WERI-Rb-1 (cell line): ENCODE measurements around the gene ZIC4.

Experiments used
- DNase-seq: peaks from one replicate; pipeline ENCODE4 v3.0.0-alpha.2; 2020
- H3K27ac ChIP-seq: fragments of 250-450 bp; sonication (Bioruptor Pico); 2 replicates; pipeline ENCODE4 v1.5.1; 2020; ENCODE audit warnings: mild to moderate bottlenecking, moderate library complexity
- H3K27me3 ChIP-seq: fragments of 250-450 bp; sonication (Bioruptor Pico); 2 replicates; pipeline ENCODE4 v1.5.1; 2021; ENCODE audit warnings: mild to moderate bottlenecking, low read depth, moderate library complexity; ENCODE audit not compliant: insufficient read depth, severe bottlenecking
- H3K36me3 ChIP-seq: fragments of 250-450 bp; sonication (Bioruptor Pico); 2 replicates; pipeline ENCODE4 v1.5.1; 2020; ENCODE audit warnings: mild to moderate bottlenecking, moderate library complexity
- H3K4me3 ChIP-seq: 2 replicates; pipeline ENCODE4 v1.5.1; 2011; ENCODE audit warnings: low read depth, mild to moderate bottlenecking, control low read depth, low read length
- H3K9me3 ChIP-seq: fragments of 250-450 bp; sonication (Bioruptor Pico); 2 replicates; pipeline ENCODE4 v1.5.1; 2021; ENCODE audit warnings: mild to moderate bottlenecking, moderate library complexity; ENCODE audit not compliant: severe bottlenecking
- TF ChIP-seq, protein P1 (sequence below): IDR thresholded peaks from 2 replicates; pipeline ENCODE4 v1.5.1; 2011; ENCODE audit warnings: low read depth, mild to moderate bottlenecking, control low read depth, inconsistent platforms, low read length

Gene ZIC4

DNA sequence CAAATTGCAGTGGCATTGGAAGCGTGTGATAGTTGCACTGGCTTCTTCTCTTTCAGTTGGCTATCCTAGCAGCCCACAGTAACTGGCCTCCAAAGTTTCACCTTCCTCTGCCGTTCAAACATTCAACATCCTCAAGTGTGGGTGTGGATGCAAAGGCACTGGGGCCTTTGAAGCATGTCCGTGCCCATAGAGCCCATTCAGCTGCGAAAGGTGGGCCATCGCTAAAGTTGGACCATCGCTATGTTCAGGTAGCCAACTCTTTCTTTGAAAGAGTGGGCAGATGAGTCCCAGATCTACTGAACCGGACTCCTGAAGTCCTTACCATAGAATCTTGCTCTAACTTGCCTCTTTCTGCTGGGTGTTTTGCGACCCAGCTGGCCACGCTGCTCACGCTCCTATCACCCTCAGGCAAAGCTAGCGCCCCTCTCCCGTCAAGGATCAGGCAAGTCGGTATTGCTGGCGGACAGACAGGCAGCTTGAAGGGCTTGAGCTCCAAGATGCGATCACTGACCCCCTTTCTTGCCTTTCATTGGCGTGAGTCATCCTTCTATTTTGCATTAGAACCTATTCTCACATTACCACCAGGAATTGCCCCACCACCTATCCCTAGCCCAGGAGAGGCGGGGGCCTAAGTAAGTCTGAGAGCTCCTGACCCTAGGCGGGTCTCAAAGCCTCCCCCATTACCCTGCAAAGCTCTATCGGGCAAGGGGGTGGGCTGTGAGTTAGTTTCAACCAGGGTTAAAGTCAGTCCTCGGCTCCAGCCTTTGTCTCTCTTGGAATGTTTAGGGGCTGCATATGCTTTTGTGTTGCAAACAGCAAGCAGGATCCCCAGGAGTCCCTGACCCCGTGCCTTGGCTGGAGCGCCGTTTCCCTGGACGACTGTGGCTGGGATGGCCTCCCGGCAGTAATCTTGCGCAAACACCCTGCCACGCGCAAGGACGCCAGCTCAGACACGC is 28.7 kb downstream of the ZIC4 start:
- no peak overlapping the region for H3K27ac ChIP-seq
- TF ChIP-seq, protein P1, sequence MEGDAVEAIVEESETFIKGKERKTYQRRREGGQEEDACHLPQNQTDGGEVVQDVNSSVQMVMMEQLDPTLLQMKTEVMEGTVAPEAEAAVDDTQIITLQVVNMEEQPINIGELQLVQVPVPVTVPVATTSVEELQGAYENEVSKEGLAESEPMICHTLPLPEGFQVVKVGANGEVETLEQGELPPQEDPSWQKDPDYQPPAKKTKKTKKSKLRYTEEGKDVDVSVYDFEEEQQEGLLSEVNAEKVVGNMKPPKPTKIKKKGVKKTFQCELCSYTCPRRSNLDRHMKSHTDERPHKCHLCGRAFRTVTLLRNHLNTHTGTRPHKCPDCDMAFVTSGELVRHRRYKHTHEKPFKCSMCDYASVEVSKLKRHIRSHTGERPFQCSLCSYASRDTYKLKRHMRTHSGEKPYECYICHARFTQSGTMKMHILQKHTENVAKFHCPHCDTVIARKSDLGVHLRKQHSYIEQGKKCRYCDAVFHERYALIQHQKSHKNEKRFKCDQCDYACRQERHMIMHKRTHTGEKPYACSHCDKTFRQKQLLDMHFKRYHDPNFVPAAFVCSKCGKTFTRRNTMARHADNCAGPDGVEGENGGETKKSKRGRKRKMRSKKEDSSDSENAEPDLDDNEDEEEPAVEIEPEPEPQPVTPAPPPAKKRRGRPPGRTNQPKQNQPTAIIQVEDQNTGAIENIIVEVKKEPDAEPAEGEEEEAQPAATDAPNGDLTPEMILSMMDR, result no peak
- H3K36me3 ChIP-seq, result no peaks in the 10 kb centered on the region
- no peak for DNase-seq
- H3K27me3 ChIP-seq, result no peaks in the 10 kb centered on the region
- no peaks in the 10 kb centered on the region for H3K9me3 ChIP-seq
- H3K4me3 ChIP-seq, result no peak overlapping the region

DNA sequence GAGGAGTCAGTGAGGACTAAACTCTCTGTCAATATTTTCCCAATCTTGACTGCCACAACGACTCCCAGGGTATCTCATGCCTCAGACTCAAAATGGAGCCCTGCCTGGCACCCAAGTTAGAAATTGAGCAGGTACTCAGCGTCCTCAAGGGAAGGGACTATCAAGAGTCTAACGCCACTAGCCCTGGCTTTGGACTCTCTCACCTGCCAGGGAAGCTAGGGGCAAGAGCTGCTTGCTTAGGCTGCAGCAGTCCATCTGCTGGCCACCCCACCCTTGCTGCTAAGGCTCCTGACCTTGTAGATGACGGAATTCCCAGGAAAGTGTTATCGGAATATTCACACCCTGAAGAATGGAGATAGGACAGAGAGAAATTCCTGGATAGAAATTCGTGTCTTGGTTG is 33.0 kb downstream of the ZIC4 start:
- Histone ChIP-seq H3K27me3 (peaks cover 11% of the 10 kb centered on the region), H3K4me3 (no peak overlapping the region), H3K9me3 (no peaks in the 10 kb centered on the region), H3K36me3 (no peaks in the 10 kb centered on the region), H3K27ac (no peak overlapping the region)
- DNase-seq, result no peak
- TF ChIP-seq, protein P1, result no peak

DNA sequence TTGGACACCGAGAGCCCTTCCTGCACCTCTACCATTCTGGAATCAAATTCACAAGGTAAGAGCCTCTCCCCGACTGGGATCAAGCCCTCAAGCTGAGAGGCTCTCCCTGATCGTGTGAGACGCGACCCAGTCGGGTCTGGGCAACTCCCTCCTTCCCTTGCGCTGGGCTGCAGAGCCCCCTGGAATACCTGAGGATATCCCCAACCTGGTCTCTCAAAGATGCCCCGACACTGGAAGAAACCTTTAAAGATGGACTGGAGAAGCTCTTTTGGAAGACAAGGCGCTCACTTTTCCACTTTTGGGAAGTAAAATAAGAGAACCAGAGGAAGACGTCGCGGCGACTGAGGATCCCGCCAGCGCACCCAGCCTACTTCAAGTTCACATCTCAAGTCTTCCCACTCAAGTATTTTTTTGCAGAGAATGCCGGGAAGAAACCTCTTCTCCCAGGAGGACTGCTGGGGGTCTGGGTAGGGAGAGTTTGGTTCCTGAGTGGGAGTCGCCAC is 33.8 kb downstream of the ZIC4 start:
- Histone ChIP-seq H3K4me3 (no peak overlapping the region), H3K27me3 (peaks cover 11% of the 10 kb centered on the region), H3K27ac (no peak overlapping the region), H3K36me3 (no peaks in the 10 kb centered on the region), H3K9me3 (no peaks in the 10 kb centered on the region)
- TF ChIP-seq, protein P1, result no peak
- DNase-seq, result no peak

DNA sequence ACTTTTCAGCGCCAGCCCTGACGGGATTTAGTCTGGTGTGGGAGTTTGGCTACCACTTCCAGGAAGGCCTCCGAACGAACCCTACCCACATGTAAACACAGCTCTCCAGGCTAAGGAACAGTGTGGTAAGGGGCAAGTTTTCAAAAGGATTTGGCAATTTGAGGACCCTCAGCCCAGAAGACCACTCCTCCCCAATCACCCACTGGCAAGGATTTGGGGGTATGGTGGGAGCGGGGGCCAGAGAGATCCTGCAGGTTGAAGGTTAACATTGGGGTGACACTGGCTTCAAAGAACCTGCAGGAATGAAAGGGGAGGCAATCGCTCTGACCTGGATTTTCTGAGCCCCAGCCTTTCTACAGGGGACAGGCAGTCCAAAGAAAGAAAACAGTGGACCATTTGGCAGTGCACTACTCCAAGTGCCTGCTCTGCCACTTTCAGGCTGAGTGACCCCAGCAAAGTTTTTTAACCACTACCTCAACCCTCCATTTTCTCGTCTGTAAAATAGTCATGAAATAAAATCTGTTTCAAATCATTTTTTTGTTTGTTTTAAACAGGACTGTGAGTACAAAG is 34.5 kb downstream of the ZIC4 start:
- no peak for DNase-seq
- H3K27ac ChIP-seq, result no peak overlapping the region
- peaks cover 11% of the 10 kb centered on the region for H3K27me3 ChIP-seq
- no peaks in the 10 kb centered on the region for H3K36me3 ChIP-seq
- H3K4me3 ChIP-seq, result no peak overlapping the region
- H3K9me3 ChIP-seq, result no peaks in the 10 kb centered on the region
- TF ChIP-seq, protein P1, result no peak

DNA sequence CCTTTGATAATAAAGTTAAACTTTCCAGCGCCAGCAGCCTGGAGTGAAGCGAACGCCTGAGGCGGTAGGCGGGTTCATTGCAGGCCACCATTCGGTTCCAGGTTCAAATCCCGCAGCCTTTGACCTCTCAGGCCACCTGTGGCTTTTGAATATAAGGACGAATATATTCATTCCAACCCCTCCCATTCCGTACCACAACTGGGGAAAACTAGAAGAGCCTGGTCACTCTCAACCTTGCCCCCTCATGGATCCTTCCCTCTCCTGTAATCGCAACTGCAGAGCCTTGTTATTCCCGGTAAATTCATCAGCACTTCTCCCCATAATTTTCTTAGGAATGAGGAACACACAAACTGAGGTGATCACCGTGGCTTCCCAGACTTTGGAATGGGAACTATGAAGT is 35.2 kb downstream of the ZIC4 start:
- no peak overlapping the region for H3K4me3 ChIP-seq
- TF ChIP-seq, protein P1, result no peak
- H3K9me3 ChIP-seq, result no peaks in the 10 kb centered on the region
- H3K27me3 ChIP-seq, result peaks cover 11% of the 10 kb centered on the region
- no peaks in the 10 kb centered on the region for H3K36me3 ChIP-seq
- H3K27ac ChIP-seq, result no peak overlapping the region
- DNase-seq, result no peak
